ENCODE results near the gene TMEM222.
A peak's percentile ranks its signal among the peaks of the same experiment; 100 is the strongest.
"Not testable (repeated sequence)": the region's sequence is repeated elsewhere in the genome, so short reads cannot be mapped to it uniquely, and the experiment has no call there.

TMEM222 gene

DNA sequence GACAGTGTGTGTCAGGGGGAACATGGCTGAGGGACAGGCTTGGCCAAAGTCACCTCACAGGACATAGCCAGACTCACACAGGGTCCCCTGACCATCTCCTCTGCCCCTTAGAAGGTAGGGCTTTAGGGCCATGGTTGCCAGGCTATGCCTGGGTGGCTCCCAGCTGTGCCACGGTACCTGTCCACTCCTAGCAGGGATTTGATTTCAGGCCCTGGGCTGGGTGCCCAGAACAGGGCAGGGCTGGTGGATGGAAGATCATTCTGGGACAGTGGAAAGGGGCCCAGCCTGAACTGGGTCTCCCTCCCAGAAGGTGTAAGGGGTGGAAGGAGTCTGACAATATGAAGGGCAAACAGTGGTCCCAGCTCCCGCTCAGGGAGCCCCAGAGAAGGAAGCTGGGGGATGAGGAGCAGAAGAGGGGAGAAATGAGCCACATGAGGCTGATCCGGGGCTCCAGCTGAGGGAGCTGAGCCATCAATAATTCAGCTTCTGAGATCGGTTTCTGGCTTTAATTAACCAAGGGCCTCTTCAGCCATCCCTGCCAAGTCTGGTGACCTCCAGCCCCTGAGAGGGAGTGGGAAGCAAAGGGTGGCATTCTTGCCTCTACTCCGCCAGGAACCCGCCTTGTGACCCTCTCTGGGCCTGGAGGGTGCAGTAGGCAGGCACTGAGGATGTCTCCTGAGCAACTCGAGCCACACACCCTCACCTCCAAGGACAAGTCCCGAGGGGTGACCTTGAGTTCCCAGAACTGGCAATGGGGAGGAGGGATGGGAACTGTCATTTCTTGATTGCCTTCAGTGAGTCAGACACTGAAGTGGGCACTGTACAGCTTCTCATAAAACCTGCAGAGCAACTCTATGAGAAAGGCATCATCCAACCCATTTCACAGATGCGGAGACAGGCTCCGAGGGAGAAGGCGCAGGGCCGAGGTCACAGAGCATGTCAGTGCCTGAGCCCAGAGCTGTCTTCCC is 59.1 kb downstream of the TMEM222 start:
- DNase-seq = no peak

DNA sequence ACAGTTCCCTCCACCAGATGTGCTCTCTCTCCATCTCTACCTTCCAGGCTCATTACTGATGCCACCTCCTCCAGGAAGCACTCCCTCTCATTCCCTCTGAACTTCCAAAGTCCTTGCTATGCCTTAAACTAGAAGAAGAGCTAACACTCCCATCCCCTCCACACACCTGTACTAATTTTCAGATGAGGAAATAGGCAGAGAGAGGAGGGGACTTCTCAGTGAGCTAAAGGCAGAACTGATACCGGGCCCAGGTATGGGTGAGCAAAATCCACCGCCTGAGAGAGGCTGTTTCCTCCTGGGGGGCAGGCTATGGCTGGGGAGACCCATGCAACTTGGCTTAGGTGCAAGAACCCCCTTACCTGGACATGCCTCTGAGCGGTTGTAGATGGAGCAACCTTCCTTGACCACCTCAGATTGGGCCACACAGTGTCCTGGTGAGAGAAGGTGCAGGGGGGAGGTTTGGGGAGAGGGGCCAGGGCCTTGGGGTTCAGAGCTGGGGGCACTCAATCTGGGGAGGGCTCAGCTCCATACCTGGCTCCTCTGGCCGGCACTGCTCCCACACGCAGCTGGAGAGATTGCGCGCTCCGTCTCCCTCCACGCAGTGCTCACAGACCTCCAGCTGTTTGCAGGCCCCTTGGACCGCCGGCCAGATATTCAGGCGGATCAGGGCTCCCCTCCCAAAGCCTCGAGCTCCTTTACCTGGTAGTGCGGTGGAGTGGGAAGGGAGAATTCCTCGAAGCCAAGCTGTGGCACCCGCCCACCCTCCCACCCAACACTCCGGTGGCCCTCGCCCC is 60.2 kb downstream of the TMEM222 start:
- DNase-seq = no peak

DNA sequence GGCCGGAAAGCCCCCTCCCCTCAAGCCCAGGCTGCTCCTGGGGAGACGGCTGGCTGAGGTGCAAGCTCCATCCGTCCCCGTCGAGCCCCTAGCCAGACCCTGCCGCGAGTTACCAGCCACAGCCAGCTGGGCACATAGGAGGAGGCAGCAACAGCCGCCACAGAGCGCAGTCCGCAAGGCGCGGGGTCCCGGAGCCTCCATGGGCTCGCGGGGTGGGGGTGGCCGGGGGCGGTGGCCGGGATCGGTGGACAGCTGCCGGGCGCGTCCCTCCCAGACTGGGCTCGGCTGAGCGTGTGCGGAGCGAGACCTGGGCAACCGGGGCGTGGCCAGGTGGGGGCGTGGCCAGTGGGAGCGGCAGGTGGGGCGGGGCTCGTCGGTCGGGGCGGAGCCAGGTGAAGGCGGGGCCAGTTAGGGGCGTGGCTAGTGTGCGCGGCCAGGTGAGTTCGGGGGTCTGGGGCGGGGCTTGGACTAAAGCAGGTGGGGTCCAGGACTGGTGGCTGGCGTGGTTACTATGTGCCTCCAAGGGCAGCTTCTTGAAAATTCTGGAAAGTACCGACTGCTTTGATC is 61.2 kb downstream of the TMEM222 start, which contains the start of gene CD164L2:
CD164L2 (minus strand) TSS at position 295 of the 567 bp plus-strand sequence; CDS start at position 201, 94 bp downstream.
- DNase-seq = peak; percentile 52

DNA sequence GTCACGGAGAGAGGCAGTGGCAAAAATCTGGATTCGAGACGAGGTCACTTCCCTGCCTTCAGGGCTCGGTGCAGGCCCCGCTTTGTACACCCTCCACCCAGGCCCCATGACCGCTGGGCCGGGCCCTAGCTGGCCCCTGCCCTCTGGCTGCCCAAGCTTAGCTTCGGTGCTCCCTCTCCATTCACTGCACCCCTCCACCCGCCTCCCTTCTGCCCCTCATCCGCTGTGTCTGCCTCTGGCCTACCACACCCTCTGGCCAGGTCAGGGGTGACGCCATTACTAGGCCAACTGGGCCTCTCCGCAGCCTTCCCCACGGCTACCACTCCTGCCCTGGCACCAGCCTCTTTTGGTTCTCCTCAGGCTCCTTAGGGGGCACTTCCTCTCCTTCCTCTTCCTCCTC is 61.7 kb downstream of the TMEM222 start:
- no peak for DNase-seq

DNA sequence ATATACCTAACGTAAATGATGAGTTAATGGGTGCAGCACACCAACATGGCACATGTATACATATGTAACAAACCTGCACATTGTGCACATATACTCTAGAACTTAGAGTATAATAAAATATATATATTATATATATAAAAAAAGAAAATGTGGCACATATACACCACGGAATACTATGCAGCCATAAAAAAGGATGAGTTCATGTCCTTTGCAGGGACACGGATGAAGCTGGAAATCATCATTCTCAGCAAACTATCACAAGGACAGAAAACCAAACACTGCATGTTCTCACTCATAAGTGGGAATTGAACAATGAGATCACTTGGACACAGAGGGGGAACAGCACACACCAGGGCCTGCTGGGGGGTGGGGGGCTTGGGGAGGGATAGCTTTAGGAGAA is 62.8 kb downstream of the TMEM222 start:
- DNase-seq = not testable (repeated sequence)

Data from stimulated activated CD4-positive, alpha-beta T cell treated with anti-CD3 and anti-CD28 coated beads, Interleukin-4, amount 100 ng/mL, for 1 hour (primary cell).